ENCODE data around the gene FOXJ1.

Gene FOXJ1

DNA sequence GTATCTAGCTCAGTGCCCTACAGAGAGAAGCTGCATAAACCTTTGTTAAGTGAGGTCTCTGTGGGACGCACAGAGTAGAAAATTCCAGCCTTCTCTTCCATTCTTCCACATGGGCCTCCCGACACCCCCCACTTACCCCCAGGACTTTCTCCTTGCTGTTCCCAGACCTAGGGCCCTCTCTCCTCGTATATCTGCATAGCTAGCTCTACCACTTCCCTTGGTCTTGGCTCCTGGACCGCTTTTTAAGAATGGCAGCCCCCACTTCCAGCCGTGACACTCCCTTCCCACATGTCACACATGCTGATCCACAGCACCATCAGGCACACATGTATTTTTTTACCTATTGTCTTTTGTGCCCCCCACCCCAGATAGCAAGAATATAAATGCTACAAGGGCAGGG, 16.7 kb upstream of the FOXJ1 start:
- Histone ChIP-seq H3K4me3 (ENCODE audit: low read length) (no peak overlapping the region), H3K36me3 (replicated peaks; ENCODE audit: low read depth, low read length) (no peaks in the 10 kb centered on the region), H3K9me3 (ENCODE audit: insufficient read depth, low read length) (no peaks in the 10 kb centered on the region), H3K79me2 (ENCODE audit: low read length) (no peaks in the 10 kb centered on the region), H3K4me1 (ENCODE audit: low read length) (peaks cover 7% of the 10 kb centered on the region), H4K20me1 (ENCODE audit: insufficient read depth, low read length) (no peaks in the 10 kb centered on the region), H3K9ac (ENCODE audit: low read length) (no peak overlapping the region), H2AFZ (ENCODE audit: low read depth, low read length) (no peak overlapping the region), H3K4me2 (ENCODE audit: low read length) (no peak overlapping the region), H3K27me3 (ENCODE audit: low read depth, low read length) (peaks cover 7% of the 10 kb centered on the region; the same call in 1 of the 2 replicates), H3K27ac (ENCODE audit: low read length) (no peak overlapping the region)
- TF ChIP-seq CTCF (IDR thresholded peaks at IDR 0.05; ENCODE audit: low read depth, low read length) (no peak), EZH2phosphoT487 (IDR thresholded peaks at IDR 0.05; ENCODE audit: low read depth) (no peak)

DNA sequence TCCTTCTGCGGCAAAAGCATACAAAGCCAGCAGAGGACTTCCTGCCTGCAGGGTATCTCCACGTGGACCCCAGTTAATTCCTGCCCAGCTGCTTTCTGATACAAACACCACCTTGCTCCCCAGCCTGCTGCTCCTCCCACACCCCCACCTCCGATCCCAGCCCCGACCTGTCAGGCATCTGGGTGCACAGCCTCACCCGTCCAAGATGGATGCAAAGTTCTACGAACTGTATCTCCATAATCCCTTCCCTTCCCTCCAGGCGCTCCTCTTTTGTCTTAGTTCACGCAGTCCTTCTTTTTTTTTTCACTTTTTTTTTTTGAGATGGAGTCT, 15.6 kb upstream of the FOXJ1 start:
- H3K27me3 ChIP-seq (ENCODE audit: low read depth, low read length), result peaks cover 7% of the 10 kb centered on the region; the same call in 1 of the 2 replicates
- H3K4me1 ChIP-seq (ENCODE audit: low read length), result no peaks in the 10 kb centered on the region
- TF ChIP-seq CTCF (IDR thresholded peaks at IDR 0.05; ENCODE audit: low read depth, low read length) (no peak), EZH2phosphoT487 (IDR thresholded peaks at IDR 0.05; ENCODE audit: low read depth) (no peak)

GRCh38 chr17:76155988-76156661, 15.1 kb upstream of the FOXJ1 start:
- Histone ChIP-seq H3K36me3 (replicated peaks; ENCODE audit: low read depth, low read length) (no peaks in the 10 kb centered on the region), H3K27ac (ENCODE audit: low read length) (no peak overlapping the region), H3K4me2 (ENCODE audit: low read length) (no peak overlapping the region), H3K4me3 (ENCODE audit: low read length) (no peak overlapping the region), H4K20me1 (ENCODE audit: insufficient read depth, low read length) (no peaks in the 10 kb centered on the region), H2AFZ (ENCODE audit: low read depth, low read length) (no peak overlapping the region), H3K27me3 (ENCODE audit: low read depth, low read length) (peaks cover 7% of the 10 kb centered on the region; the same call in 1 of the 2 replicates), H3K9ac (ENCODE audit: low read length) (no peak overlapping the region), H3K4me1 (ENCODE audit: low read length) (peaks cover 4% of the 10 kb centered on the region), H3K9me3 (ENCODE audit: insufficient read depth, low read length) (no peaks in the 10 kb centered on the region), H3K79me2 (ENCODE audit: low read length) (no peaks in the 10 kb centered on the region)
- TF ChIP-seq EZH2phosphoT487 (IDR thresholded peaks at IDR 0.05; ENCODE audit: low read depth), result no peak

More for the DNA sequence above, 15.6 kb upstream of the FOXJ1 start:
- no peak overlapping the region for H3K4me3 ChIP-seq (ENCODE audit: low read length)
- no peak overlapping the region for H2AFZ ChIP-seq (ENCODE audit: low read depth, low read length)
- no peaks in the 10 kb centered on the region for H3K79me2 ChIP-seq (ENCODE audit: low read length)
- H3K36me3 ChIP-seq (replicated peaks; ENCODE audit: low read depth, low read length), result no peaks in the 10 kb centered on the region
- no peaks in the 10 kb centered on the region for H4K20me1 ChIP-seq (ENCODE audit: insufficient read depth, low read length)
- H3K4me2 ChIP-seq (ENCODE audit: low read length), result no peak overlapping the region
- no peaks in the 10 kb centered on the region for H3K9me3 ChIP-seq (ENCODE audit: insufficient read depth, low read length)
- no peak overlapping the region for H3K9ac ChIP-seq (ENCODE audit: low read length)
- H3K27ac ChIP-seq (ENCODE audit: low read length), result no peak overlapping the region

- no peak for TF ChIP-seq EZH2phosphoT487 (IDR thresholded peaks at IDR 0.05; ENCODE audit: low read depth)
- no peak for TF ChIP-seq CTCF (IDR thresholded peaks at IDR 0.05; ENCODE audit: low read depth, low read length)
- Histone ChIP-seq H3K4me2 (ENCODE audit: low read length) (no peak overlapping the region), H2AFZ (ENCODE audit: low read depth, low read length) (no peak overlapping the region), H3K4me1 (ENCODE audit: low read length) (peaks cover 11% of the 10 kb centered on the region), H3K9me3 (ENCODE audit: insufficient read depth, low read length) (no peaks in the 10 kb centered on the region), H3K27ac (ENCODE audit: low read length) (no peak overlapping the region), H3K9ac (ENCODE audit: low read length) (no peak overlapping the region), H3K36me3 (replicated peaks; ENCODE audit: low read depth, low read length) (no peaks in the 10 kb centered on the region), H3K4me3 (ENCODE audit: low read length) (no peak overlapping the region), H4K20me1 (ENCODE audit: insufficient read depth, low read length) (no peaks in the 10 kb centered on the region), H3K79me2 (ENCODE audit: low read length) (no peaks in the 10 kb centered on the region), H3K27me3 (ENCODE audit: low read depth, low read length) (peaks cover 7% of the 10 kb centered on the region; the same call in 1 of the 2 replicates)
Observed at GRCh38 chr17:76154936-76155845, 14.1 kb upstream of the FOXJ1 start.
